Sigmoid colon (tissue), 4 donors: ENCODE data around the gene PPFIBP2.

ENCODE experiments used
- POLR2A ChIP-seq, 2 donors: fragments of 450-650 bp; IDR thresholded peaks; one replicate each; pipeline ENCODE4 v1.6.1; 2016; ENCODE audit warnings: antibody characterized with exemption in 2 of 2, mild to moderate bottlenecking in 2 of 2, moderate library complexity in 2 of 2
- POLR2AphosphoS5 ChIP-seq, 4 donors: sonication (generic); formaldehyde crosslinking; IDR thresholded peaks; one replicate each; pipeline ENCODE4 v1.6.1; 2017; ENCODE audit warnings: antibody characterized with exemption in 4 of 4
- TF ChIP-seq, protein P1 (sequence below), 4 experiments: fragments of 450-650 bp in 3 of 4; fragments of 200-600 bp in 1 of 4; IDR thresholded peaks; one replicate each; pipeline ENCODE4 v1.5.1; 2016 to 2019; ENCODE audit warnings: antibody characterized with exemption in 4 of 4, mild to moderate bottlenecking in 3 of 4, moderate library complexity in 2 of 4

DNA sequence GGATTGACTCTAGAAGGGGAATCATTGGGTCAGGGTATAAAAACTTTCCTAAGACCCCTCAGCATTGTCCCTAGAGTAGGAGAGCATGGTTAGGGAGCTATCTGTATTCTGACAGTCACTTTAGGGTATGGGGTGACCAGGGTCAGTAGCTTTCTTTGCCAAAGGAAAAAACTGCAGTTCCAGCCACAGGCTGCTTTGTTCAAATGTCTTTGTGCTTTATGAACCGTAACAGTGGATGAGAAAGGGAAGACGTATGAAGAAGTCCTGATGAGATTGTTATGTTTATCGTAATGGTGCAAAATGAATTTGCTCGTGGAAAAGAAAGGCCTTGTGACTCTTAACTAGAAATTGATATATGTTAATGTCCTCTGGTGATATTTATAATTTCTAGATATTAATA is 129.5 kb downstream of the PPFIBP2 start:
- TF ChIP-seq, protein P1, sequence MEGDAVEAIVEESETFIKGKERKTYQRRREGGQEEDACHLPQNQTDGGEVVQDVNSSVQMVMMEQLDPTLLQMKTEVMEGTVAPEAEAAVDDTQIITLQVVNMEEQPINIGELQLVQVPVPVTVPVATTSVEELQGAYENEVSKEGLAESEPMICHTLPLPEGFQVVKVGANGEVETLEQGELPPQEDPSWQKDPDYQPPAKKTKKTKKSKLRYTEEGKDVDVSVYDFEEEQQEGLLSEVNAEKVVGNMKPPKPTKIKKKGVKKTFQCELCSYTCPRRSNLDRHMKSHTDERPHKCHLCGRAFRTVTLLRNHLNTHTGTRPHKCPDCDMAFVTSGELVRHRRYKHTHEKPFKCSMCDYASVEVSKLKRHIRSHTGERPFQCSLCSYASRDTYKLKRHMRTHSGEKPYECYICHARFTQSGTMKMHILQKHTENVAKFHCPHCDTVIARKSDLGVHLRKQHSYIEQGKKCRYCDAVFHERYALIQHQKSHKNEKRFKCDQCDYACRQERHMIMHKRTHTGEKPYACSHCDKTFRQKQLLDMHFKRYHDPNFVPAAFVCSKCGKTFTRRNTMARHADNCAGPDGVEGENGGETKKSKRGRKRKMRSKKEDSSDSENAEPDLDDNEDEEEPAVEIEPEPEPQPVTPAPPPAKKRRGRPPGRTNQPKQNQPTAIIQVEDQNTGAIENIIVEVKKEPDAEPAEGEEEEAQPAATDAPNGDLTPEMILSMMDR (IDR thresholded peaks at IDR 0.05): no peak
- TF ChIP-seq POLR2AphosphoS5 (IDR thresholded peaks at IDR 0.05) (no peak), POLR2A (IDR thresholded peaks at IDR 0.05) (no peak)
